HK-2 (cell line): ENCODE results near the gene CDK5RAP2.

ENCODE experiments used
- DNase-seq: peaks from one replicate; pipeline ENCODE4 v3.0.0-alpha.2; 2018; ENCODE audit not compliant: unreplicated experiment

The CDK5RAP2 gene

GRCh38 chr9:120436983-120437475 is 142.9 kb downstream of the CDK5RAP2 start:
- DNase-seq: no peak

GRCh38 chr9:120436446-120436845 is 143.5 kb downstream of the CDK5RAP2 start:
- DNase-seq: no peak

- DNase-seq: no peak
These were observed 144.9 kb downstream of the CDK5RAP2 start for GRCh38 chr9:120435091-120435490.

GRCh38 chr9:120434532-120434931 is 145.4 kb downstream of the CDK5RAP2 start:
- no peak for DNase-seq

- DNase-seq: no peak
These were observed 146.3 kb downstream of the CDK5RAP2 start for GRCh38 chr9:120433701-120434100.

- no peak for DNase-seq
These were observed 147.4 kb downstream of the CDK5RAP2 start for GRCh38 chr9:120432600-120432999.

GRCh38 chr9:120431268-120431667 is 148.7 kb downstream of the CDK5RAP2 start:
- no peak for DNase-seq

- DNase-seq: no peak
These were observed 155.7 kb downstream of the CDK5RAP2 start for GRCh38 chr9:120424248-120424647.

- DNase-seq: no peak
These were observed 156.2 kb downstream of the CDK5RAP2 start for GRCh38 chr9:120423812-120424211.

GRCh38 chr9:120421977-120422376 is 158.0 kb downstream of the CDK5RAP2 start:
- DNase-seq: no peak

- DNase-seq: no peak
These were observed 161.7 kb downstream of the CDK5RAP2 start for GRCh38 chr9:120418315-120418714.

- DNase-seq: no peak
These were observed 163.1 kb downstream of the CDK5RAP2 start for GRCh38 chr9:120416781-120417427.

- no peak for DNase-seq
These were observed 166.6 kb downstream of the CDK5RAP2 start for GRCh38 chr9:120413121-120414048.

- peak; percentile 5 for DNase-seq
These were observed 167.5 kb downstream of the CDK5RAP2 start for GRCh38 chr9:120412425-120412951.

- no peak for DNase-seq
These were observed 168.0 kb downstream of the CDK5RAP2 start for GRCh38 chr9:120411862-120412424.

- no peak for DNase-seq
These were observed 169.0 kb downstream of the CDK5RAP2 start for GRCh38 chr9:120410925-120411501.

- no peak for DNase-seq
These were observed 171.2 kb downstream of the CDK5RAP2 start for GRCh38 chr9:120408680-120409258.

- no peak for DNase-seq
These were observed 174.1 kb downstream of the CDK5RAP2 start for GRCh38 chr9:120405860-120406259.

- DNase-seq: no peak
These were observed 174.8 kb downstream of the CDK5RAP2 start for GRCh38 chr9:120405134-120405533.

GRCh38 chr9:120403543-120403856 is 176.5 kb downstream of the CDK5RAP2 start:
- no peak for DNase-seq

GRCh38 chr9:120402741-120403542 is 177.0 kb downstream of the CDK5RAP2 start:
- peak; percentile 52 for DNase-seq
